GM23248 (cell line): ENCODE data around the gene HARBI1.

Source experiments
- EZH2 ChIP-seq: fragments of 200-600 bp; sonication (generic); IDR thresholded peaks from 2 replicates; pipeline ENCODE4 v1.6.1; 2018; ENCODE audit warnings: antibody characterized with exemption, mild to moderate bottlenecking; ENCODE audit not compliant: insufficient read depth, poor library complexity, severe bottlenecking
- EZH2phosphoT487 ChIP-seq: fragments of 200-600 bp; sonication (generic); IDR thresholded peaks from 2 replicates; pipeline ENCODE4 v1.6.1; 2018; ENCODE audit warnings: antibody characterized with exemption, moderate library complexity, mild to moderate bottlenecking, low read depth; ENCODE audit not compliant: insufficient read depth

GRCh38 chr11:46594374-46594700 lies 22.7 kb downstream of the HARBI1 start:
- TF ChIP-seq EZH2phosphoT487 (no peak), EZH2 (no peak)
